GM12875 (cell line): Measurements from ENCODE around the gene CYP17A1.
"Not testable (repeated sequence)": the region's sequence is repeated elsewhere in the genome, so short reads cannot be mapped to it uniquely, and the experiment has no call there.

Source experiments
- H3K4me3 ChIP-seq: one replicate; pipeline ENCODE4 v1.5.1; 2011; ENCODE audit warnings: low read depth, low read length, control low read depth
- TF ChIP-seq, protein P1 (sequence below): IDR thresholded peaks from 2 replicates; pipeline ENCODE4 v1.5.1; 2011; ENCODE audit warnings: low read depth, mild to moderate bottlenecking, control low read depth, inconsistent platforms, low read length, moderate library complexity, borderline replicate concordance; ENCODE audit not compliant: insufficient read depth

The CYP17A1 gene

GRCh38 chr10:102850025-102850518 lies 12.9 kb upstream of the CYP17A1 start:
- TF ChIP-seq, protein P1, sequence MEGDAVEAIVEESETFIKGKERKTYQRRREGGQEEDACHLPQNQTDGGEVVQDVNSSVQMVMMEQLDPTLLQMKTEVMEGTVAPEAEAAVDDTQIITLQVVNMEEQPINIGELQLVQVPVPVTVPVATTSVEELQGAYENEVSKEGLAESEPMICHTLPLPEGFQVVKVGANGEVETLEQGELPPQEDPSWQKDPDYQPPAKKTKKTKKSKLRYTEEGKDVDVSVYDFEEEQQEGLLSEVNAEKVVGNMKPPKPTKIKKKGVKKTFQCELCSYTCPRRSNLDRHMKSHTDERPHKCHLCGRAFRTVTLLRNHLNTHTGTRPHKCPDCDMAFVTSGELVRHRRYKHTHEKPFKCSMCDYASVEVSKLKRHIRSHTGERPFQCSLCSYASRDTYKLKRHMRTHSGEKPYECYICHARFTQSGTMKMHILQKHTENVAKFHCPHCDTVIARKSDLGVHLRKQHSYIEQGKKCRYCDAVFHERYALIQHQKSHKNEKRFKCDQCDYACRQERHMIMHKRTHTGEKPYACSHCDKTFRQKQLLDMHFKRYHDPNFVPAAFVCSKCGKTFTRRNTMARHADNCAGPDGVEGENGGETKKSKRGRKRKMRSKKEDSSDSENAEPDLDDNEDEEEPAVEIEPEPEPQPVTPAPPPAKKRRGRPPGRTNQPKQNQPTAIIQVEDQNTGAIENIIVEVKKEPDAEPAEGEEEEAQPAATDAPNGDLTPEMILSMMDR: no peak
- H3K4me3 ChIP-seq: no peak overlapping the region

- TF ChIP-seq, protein P1: no peak
- no peak overlapping the region for H3K4me3 ChIP-seq
Measured at GRCh38 chr10:102845352-102845902, 8.2 kb upstream of the CYP17A1 start.

DNA sequence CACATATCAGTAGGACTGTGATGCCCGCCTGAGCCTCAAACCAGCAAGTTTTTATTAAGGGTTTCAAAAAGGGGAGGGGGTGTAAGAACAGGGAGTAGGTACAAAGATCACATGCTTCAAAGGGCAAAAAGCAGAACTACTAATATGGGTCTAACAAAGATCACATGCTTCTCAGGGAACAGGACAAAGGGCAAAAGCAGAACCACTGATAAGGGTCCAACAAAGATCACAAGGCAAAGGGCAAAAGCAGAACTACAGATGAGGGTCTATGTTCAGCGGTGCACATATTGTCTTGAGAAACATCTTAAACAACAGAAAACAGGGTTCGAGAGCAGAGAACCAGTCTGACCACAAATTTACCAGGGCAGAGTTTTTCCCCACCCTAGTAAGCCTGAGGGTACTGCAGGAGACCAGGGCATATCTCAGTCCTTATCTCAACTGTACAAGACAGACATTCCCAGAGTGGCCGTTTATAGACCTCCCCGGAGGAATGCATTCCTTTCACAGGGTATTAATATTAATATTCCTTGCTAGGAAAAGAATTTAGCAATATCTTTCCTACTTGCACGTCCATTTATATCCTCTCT lies 7.1 kb upstream of the CYP17A1 start:
- not testable (repeated sequence) for H3K4me3 ChIP-seq

DNA sequence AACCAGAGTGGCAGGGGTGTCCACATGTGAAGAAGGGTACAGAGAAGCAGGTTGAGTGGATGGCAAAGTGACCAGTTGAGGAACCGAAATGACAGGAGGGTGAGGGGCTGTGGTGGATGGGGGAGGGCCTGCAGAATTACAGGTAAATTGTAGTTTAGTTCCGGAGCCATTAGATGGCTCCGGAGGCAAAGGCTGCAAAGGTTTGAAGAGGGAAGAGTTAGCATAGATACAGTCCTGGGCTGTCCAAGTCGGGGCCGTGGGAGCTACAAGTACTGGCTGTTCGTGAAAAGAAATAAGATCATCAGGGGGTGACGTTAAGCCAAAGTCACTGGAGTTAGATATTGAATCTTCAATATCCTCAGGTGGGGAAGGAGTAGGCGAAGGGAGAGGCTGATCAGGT lies 5.9 kb upstream of the CYP17A1 start:
- not testable (repeated sequence) for H3K4me3 ChIP-seq

DNA sequence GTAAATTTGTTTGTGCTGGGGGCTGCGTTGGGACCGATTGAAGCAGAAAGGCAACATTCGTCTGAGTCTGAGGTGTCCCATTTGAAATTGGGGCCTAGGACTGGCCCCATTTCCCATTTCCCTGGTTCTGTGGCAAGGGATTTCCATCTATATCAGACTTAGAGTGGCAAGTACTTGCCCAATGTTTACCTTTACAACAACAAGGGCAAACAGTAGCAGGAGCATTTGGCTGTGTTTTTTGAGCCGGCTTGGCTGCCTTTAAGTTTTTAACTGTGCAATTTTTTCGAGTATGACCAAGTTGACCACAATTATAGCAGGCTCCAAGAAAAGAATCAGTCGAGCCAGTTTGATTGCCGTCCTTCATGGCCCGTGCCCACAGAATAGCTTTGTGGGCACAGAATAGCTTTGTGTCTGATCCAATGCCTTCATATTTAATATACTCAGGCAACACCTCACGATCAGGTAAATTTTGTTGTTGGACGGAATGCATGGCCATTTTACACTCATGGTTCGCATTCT lies 4.7 kb upstream of the CYP17A1 start:
- TF ChIP-seq, protein P1: no peak

GRCh38 chr10:102838276-102838927 lies 1.2 kb upstream of the CYP17A1 start:
- H3K4me3 ChIP-seq: not testable (repeated sequence)

More for the DNA sequence above, 4.7 kb upstream of the CYP17A1 start:
- H3K4me3 ChIP-seq: no peak overlapping the region

GRCh38 chr10:102835007-102835482 lies 2.2 kb downstream of the CYP17A1 start:
- TF ChIP-seq, protein P1: peak; percentile 84
- no peak overlapping the region for H3K4me3 ChIP-seq

- TF ChIP-seq, protein P1: no peak
- H3K4me3 ChIP-seq: no peak overlapping the region
Measured at GRCh38 chr10:102834143-102834542, 3.1 kb downstream of the CYP17A1 start.
